GM18907 (cell line): ENCODE data around the gene MINAR1.

Source experiments
- ATAC-seq: cut with Tn5 transposase; IDR thresholded peaks from one replicate; pipeline ENCODE4 v1.9.1; 2021; ENCODE audit warnings: mild to moderate bottlenecking, moderate library complexity; ENCODE audit not compliant: unreplicated experiment

The MINAR1 gene

DNA sequence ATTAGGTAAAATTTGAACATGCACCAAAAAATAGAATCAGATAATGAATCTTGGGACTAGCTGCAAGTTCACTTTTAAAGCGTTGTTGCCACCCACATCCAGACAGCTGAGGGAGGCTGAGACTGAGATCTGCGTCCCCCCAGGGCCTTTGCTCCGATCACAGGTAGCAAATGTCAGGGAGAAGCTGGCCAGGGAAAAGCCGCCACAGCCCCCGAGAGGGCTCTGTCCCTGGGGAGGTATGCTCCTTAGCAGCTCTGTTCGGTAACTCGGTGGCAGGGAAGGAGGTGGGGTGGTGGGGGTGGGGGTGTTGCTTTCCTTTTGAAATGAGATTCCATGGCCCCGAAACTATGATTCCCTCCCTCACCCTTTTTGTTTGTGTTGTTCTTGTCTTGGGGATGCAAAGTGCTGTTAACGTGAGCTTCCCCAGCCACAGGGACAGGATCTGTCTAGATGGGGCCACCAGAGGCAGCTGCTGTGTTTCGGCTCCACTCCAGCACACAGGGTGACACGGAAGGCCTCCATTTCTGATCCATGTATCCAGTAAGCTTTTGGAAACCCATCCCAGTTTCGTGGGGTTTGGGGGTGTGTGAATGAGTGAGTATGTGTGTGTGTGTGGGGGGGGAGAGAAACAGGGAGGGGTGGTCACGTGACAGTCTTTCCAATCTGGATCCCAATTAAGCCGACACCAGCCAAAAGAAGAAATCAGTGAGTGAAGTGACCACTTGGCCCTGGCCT, 1.1 kb upstream of the MINAR1 start:
- ATAC-seq = no peak

DNA sequence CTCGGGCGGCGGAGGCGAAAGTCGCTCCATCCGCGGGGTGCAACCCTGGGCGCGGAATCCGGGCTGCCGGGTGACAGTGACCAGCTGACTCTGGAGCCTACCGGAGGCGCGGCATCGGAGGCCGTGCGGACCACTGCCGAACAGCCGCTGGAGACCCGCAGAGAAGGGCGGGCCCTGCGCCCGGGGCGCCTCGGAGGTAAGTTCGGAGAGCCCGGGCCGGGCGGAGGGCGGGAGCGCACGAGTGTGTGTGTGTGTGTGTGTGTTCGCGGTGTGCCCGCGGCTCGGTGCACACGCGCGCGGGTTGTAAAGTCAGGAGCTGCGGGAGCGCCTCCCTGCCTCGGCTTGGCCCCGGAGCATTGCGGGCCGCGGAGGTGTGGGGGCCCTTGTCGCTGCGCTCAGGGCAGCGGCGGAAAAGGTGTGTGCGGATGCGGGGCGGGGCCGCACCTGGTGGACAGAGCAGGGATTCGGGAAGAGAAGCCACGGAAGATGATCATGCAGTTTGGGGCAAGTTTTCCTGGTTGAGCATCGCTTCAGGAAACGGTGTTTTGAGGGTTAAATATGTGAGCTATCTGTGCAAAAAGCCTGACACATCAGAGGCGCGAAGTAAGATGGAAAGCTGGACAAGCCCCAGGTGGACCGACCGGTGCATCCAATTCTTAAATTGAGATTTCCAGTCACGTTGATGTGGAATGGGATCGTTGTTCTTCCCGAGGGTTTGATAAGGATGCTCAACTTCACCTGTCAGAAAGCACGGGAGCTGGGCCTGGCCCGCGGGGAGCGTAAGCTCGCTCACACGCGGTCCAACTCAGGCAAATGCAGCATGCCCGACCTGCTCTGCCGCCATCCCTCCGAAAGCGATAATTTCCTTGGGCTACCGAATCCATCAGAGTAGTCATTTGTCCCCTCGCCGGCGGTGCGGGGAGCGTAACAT, 474 bp downstream of the MINAR1 start:
- no peak for ATAC-seq

DNA sequence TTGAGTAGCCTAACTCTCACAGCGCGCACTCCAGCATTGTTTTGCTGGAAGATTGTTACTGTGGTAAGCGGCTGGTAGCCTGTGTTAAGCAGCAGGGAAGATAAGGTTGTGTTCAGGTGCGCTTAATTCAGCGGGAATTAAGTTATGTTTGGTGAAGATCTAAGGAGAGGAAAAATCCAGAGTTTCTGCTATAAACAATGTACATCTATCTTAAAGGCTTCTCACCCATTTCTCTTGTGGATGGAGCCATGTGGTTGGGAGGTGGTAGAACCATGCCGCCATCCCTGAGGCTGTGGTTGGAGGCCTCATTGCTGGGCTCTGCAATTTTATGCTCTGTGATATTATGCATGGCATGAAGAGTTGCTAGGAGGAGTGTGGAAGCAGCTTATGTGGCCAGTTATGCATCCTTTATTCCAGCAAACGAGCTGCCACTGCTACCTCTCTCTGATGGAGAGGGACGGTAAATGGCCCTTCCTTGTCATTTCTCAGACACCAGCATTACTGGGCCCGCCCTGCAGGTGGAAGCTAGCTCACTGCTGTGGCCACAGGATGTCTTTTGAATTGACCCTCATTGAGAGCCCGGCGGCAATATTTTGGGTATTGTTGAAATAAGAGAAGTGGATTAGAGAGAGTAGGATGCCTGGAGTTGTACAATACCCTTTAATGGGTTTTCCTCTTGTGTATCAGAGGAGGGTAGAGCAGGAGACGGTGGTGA, 1.3 kb downstream of the MINAR1 start:
- no peak for ATAC-seq

DNA sequence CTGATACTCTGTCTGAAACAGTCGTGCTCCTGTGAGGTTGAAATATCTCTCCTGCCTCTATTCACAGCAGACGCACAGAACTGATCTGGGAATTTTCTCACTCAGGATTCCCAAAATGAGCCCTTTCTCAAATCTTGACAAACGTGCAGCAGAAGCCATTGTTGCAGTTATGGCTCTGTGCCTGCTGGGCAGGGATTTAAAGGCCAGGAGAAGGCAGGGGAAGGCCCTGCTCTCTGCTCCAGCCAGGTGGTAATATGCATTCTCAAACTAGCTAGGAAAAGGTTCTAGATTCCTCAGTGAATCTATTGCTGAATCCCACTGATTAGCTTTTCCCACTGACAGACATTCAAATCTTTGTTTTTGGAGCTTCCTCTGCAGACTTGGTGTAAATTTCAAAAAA, 2.2 kb downstream of the MINAR1 start:
- no peak for ATAC-seq

DNA sequence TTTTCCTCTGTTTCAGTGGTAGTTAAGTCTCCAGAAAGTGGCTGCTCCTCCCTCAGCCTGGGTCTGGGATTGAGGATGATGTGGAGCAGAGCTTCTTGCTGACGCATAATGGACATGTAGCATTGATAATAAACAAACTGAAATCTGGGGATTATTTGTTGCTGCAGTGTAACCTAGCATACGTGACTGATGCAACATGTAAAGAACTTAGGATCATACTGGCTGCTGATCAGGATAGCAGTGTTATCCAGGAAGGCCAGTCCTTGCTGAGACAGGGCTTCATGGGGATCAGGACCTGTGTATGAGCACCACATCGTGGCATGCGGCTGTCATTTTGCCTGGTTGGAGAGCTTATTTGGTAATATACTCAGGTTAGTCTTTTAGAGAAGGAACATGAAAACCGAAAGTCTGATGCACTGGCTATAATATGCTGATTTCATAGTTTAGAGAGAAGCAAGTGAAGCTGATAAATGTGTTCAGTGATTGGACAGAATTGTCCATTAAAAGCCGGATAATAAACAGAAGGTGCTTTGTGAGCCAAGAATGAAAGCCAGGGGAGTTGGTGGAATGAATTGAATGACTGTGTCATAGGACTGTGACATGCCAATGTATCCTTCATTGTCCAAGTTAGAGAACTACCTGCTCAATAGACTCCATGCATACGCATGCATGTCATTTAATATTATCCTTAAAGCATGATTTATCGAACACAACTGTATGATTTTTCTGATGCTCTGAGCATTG, 4.1 kb downstream of the MINAR1 start:
- ATAC-seq = no peak

DNA sequence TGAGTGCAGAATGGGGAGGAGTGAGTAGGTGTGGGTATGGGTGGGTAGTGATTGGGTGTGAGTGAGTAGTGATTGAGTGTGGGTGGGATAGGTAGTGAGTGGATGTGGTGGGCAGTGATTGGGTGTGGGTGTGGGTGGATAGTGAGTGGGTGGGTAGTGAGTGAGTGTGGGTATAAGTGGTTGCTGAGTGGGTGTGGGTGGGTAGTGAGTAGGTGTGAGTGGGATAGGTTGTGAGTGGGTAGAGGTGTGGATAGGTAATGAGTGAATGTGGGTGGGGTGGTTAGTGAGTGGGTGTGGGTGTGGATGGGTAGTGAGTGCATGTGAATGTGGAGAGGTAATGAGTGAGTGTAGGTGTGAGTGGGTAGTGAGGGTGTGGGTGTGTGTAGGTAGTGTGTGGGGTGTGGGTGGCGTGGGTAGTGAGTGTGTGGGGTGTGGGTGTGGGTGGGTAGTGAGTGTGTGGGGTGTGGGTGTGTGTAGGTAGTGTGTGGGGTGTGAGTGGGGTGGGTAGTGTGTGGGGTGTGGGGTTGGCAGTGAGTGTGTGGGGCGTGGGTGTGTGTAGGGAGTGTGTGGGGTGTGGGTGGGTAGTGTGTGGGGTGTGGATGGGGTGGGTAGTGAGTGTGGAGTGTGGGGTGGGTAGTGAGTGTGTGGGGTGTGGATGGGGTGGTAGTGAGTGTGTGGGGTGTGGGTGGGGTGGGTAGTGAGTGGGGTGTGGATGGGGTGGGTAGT, 5.3 kb downstream of the MINAR1 start:
- no peak for ATAC-seq

DNA sequence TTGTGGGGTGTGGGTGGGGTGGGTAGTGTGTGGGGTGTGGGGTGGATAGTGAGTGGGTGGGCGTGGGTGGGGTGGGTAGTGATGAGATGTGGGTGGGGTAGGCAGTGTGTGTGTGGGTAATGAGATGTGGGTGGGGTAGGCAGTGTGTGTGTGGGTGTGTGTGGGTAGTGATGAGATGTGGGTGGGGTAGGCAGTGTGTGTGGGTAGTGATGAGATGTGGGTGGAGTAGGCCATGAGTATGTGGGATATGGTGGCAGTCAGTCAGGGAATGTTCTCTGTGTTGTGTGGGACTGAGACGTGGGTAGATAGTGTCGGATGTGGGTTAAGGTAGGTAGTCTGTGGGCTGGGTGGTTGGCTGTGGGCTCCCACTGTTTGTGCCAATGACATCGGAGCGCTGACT, 7.1 kb downstream of the MINAR1 start:
- no peak for ATAC-seq

- ATAC-seq = no peak
Measured at GRCh38 chr15:79440355-79440908, 8.3 kb downstream of the MINAR1 start.

GRCh38 chr15:79442911-79443310, 10.8 kb downstream of the MINAR1 start:
- no peak for ATAC-seq

- no peak for ATAC-seq
Measured at GRCh38 chr15:79447060-79447459, 14.9 kb downstream of the MINAR1 start.

DNA sequence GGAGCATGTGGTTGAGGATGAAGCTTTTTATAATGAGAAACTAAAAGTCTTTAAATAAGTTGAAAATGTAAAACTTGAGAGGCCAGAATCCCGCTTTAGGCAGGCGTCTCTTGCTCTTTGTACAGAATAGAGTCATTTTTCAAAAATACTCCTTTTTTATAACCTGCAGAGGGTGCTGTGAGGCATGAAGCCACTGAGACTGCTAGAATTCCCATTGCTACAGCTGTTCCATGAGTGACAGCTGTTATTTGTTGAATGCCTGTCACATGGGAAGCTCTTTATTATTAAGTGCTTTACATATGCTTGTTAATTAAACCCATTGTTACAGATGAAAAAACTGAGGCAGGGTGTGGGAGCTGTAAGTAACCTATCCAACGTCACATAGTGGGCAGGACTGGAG, 18.5 kb downstream of the MINAR1 start:
- ATAC-seq = no peak

- no peak for ATAC-seq
Measured at GRCh38 chr15:79451361-79451999, 19.3 kb downstream of the MINAR1 start.

DNA sequence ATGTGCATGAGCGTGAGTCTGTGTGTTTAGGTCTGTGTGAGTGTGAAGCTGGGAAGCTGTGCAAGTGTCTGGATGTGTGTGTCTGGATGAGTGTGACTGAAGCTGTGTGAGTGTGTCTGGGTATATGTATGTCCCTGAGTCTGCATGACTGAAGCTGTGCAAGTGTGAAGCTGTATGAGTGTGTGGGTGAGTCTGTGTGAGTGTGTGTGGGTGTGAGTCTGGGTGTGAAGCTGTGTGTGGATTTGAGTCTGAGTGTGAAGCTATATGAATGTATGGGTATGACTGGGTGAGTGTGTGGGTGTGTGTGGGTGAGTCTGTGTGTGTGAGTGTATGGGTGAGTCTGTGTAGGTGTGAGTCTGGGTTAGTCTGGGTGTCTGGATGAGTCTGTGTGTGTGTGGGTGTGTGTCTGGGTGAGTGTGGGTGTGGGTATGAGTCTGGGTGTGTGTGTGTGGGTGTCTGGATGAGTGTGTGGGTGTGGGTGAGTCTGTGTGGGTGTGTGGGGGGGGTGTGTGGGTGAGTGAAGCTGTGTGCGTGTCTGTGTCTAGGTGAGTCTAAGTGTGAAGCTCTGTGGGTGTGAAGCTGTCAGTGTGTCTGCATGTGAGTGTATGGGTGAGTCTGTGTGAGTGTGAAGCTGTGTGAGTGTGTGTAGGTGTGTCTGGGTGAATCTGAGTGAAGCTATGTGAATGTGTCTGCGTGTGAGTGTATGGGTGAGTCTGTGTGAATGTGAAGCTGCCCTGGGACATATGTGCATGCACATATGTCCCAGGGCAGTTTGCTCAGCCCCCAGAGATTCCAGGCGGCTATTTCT, 20.3 kb downstream of the MINAR1 start:
- no peak for ATAC-seq

GRCh38 chr15:79453446-79453845, 21.3 kb downstream of the MINAR1 start:
- no peak for ATAC-seq

DNA sequence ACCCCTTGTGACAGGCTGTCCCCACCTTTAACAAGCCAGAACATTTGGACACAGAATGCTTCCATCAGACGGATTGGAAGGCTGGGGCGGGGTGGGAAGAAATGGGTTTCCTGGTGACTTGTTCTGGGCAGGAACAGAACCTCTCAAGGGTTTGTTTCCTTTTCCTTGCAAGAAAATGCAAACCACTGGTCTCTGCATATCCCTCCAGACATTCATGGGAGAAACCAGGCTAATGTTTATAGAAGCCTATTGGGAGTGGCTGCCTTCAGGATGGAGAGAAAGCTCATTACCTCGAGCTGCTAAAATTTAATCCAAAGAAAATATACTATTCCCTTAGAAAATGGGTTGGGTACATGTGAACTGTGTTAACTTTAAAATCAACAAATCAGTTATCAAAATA, 21.9 kb downstream of the MINAR1 start:
- ATAC-seq = no peak

- ATAC-seq = no peak
Measured at GRCh38 chr15:79455361-79455760, 23.2 kb downstream of the MINAR1 start.

GRCh38 chr15:79455943-79456342, 23.8 kb downstream of the MINAR1 start:
- no peak for ATAC-seq

DNA sequence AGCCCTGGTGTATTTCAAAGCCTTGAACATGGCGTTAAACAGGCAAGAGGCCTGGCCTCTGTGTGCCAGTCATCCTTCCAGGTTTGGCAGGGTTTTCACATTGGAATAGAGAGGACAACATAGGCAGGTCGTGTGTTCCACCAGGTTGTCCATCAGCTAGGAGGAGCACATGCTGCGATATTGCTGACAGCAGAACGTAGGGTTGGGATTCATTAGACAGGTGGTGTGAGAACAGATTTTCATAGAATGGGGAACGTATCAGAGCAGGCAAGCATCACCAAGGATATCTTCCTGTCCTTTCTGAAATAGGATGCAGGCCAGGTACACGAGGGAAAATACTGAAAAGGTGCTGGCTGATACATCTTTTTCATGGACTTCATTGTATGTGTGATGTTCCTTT, 26.4 kb downstream of the MINAR1 start:
- no peak for ATAC-seq

- ATAC-seq = no peak
Measured at GRCh38 chr15:79459666-79460065, 27.5 kb downstream of the MINAR1 start.
